NCI-H510A (cell line): Measurements from ENCODE around the gene C2orf68.
A peak's percentile ranks its signal among the peaks of the same experiment; 100 is the strongest.
"Not testable (repeated sequence)": the region's sequence is repeated elsewhere in the genome, so short reads cannot be mapped to it uniquely, and the experiment has no call there.

Source experiments
- DNase-seq: peaks from one replicate; lab custom pipeline; 2025; lab: John Stamatoyannopoulos, UW

Gene C2orf68

DNA sequence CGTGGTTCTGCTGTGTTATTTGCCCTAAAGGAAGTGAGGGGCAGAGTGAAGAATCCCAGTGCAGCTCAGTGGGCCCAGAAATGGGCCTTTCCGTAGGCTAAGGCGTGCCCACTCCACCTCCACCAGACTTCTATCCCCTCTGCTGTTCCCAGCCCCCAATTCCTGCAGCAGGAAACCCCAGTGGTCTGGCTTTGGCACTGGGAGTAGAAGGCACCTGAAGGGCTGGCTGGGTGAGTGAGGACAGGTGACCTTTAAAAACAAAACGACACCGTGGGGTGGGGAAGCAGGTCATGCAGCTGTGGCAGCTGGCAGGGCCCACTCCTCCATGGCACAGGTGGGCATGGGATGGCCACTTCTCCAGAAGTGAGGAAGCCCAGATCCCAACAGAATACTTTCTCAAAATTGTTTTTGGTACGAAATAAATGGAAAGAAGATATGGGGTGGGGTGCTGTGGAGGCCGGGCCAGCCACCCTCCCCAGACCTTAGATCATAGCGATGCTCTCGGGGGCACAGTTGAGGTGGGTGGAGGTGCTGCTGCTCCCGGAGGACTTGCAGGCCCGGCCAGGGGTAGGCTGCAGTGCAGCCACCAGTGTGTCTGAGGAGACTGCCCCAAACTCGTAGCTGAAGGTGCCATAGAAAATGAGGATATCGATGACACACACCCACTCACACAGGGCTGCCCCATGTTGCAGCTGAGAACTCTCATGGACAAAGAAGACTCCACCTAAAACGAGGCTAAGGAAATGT is 13.1 kb downstream of the C2orf68 start:
- no peak for DNase-seq

DNA sequence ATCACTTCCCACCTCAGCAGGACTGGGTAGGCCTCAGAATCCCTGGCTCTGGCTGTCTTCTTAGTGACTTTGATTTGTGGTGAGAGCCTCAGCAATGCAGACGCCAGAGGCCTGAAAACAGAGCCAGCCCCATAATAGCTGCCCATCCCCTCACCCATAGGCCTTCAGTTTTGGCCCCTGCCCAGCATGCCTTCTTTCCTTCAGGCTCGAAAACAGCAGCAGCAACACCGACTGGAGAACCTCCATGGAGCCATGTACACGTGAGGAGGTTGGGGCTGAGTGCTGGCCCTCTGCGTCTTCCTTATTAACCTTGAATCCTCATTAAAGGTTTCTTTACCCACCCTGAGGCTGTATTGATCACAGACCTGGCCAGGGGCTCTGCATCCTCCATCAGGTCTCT is 14.6 kb downstream of the C2orf68 start:
- no peak for DNase-seq

DNA sequence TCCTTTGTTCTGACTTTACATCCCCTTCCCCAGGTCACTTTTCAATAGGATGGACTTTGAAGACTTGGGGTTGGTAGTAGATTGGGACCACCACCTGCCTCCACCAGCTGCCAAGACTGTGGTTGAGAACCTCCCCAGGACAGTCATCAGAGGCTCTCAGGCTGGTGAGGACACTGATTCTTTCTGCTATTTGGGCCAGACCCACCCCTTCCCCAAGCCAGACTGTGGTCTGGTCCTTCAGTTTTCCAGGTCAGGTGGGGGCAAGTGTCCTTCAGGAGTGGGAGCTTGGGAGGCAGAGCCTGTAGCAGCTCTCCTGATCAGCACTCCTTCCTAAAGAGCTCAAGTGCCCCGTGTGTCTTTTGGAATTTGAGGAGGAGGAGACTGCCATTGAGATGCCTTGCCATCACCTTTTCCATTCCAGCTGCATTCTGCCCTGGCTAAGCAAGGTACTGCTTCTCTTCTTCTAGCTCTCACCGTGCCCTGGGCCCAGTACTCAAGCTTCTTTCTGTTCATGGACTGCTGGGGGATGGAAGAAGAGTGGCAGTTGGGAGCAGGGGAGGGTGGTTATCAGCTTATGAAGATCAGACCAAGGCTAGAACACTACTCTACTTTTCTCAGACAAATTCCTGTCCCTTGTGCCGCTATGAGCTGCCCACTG is 15.3 kb downstream of the C2orf68 start:
- DNase-seq, result no peak

DNA sequence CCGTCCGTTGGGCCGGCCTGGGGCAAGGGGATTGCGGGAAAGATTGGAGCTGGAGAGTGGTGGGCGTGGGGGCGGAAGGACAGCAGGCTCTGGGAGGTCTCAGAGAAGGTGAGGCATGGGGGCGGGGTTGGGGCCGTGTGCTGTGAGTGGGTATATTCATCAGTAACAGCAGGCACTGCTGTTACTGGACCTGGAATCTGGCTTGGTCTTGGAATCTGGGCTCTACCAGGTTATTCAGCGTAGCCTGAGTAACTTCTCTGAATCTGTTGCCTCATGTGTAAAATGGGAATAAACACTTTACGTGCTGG is 15.9 kb downstream of the C2orf68 start:
- DNase-seq, result no peak

DNA sequence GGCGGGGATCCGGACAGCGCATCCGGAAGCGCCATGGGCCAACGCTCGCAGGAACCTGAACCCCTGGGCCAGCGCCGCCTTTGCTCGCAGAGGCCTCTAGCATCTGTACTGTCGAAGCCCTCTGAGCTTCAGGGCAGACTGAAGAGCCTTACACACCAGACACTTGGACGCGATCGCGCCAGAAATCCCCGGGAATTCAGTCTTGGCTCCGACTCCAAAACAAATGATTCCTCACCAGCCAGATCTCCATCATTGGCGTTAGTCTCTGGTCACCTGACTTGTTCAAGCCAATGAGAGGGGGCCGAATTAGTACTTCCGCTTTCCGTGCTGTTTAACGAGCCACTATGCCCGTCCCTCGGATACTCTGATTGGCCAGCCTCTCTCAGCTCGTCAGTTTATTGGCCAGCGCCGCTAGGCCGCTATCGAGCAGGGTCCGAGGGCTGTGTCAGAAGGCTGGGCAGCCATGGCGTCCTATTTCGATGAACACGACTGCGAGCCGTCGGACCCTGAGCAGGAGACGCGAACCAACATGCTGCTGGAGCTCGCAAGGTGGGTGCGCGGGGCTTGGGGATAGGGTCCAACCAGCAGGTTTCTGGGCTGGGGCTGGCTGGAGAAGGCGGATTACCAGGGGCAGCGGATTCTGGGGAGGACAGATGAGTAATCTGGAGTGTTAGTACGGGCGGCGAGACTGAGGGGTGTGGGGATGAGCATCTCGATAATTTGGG is 16.4 kb downstream of the C2orf68 start, which contains the start of gene RNF181:
TSS of gene RNF181 (plus strand) at position 445 of the 725 bp plus-strand sequence. CDS start at position 464, 19 bp downstream.
- peak; percentile 94 for DNase-seq

DNA sequence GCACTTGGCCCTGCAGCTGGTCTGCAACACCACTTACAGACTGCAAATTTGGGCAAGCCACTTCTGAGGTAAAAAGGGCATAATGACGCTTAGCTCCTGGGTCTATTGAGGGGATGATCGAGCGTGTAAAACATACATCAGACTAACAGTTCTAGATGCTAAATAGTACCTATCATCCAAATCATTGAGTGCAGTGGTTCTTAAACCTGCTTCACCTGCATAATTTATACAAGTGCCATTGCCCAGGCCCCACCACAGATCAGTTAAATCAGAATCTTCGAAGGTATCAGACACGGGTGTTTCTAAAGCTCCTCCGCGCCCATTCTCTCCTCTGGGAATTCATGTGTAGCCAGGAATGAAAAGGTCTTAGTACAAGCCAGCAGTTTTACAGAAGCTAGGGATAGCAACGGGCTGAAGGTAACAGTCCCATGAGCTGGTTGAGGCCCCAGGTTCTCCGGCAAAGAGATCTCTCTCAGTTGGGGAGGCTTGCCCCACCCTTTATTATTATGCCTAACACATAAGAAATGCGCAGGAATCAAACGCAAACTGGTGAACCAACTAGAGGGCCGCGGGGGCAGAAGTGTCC is 17.1 kb downstream of the C2orf68 start:
- no peak for DNase-seq

DNA sequence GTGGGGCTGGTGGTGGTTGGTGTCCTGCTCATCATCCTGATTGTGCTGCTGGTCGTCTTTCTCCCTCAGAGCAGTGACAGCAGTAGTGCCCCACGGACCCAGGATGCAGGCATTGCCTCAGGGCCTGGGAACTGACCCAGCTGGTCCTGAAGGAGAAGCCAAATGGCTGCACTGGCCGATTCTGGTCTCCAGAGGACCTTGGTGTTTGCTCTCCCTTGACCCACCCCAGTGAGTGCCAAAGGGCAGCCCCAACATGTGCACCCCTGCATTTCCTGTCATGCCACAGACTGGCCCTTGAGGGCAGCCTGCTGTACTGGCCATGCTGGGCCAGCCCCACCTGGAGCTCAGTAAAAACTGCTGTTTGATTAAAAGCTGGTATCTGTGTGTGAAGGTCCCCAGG is 18.8 kb downstream of the C2orf68 start:
- no peak for DNase-seq

DNA sequence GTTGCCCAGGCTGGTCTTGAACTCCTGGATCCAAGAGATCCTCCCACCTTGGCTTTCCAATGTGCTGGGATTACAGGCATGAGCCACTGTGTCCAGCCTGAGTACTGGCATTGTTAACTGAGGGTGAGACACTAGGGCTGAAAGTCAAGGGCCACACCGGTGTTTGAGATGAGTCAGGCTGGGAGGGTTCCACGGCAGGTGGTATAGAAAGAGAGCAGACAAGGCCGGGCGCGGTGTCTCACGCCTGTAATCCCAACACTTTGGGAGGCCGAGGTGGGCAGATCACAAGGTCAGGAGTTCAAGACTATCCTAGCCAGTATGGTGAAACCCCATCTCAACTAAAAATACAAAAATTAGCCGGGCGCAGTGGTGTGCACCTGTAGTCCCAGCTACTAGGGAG is 19.6 kb downstream of the C2orf68 start:
- DNase-seq, result not testable (repeated sequence)

DNA sequence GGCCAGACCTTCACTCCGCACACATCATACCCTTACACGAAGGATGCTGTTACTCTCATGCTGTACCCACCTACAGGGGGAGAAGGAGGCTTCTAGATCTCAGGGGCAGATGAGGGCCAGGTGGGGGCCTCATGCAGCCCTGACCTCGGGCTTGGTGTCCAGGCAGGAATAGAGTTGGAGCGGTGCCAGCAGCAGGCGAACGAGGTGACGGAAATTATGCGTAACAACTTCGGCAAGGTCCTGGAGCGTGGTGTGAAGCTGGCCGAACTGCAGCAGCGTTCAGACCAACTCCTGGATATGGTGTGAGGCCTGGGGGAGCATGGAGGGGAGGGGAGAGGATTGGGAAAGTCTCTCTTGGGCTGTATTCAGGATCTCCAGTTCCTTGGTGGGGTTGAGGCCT is 20.3 kb downstream of the C2orf68 start:
- DNase-seq, result no peak

DNA sequence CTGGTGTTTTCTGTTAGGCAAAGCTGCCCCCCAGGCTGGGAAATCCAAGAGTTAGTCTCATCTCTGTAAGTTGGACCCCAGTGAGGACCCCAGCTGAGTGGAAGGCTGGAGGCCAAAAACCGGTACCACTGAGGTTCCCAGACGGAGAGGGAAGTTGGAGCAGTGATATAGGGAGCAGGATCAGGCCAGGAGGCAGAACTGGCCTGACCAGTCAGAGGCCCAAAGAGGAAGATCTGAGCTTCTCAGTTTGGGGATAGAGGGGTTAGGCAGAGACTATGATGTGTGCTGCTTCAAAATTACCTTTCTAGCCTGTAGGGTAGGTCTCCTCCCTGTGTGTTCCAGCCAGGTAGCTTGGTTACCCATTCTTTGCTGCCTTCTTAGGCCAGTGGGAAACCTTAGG is 20.9 kb downstream of the C2orf68 start:
- DNase-seq, result no peak

DNA sequence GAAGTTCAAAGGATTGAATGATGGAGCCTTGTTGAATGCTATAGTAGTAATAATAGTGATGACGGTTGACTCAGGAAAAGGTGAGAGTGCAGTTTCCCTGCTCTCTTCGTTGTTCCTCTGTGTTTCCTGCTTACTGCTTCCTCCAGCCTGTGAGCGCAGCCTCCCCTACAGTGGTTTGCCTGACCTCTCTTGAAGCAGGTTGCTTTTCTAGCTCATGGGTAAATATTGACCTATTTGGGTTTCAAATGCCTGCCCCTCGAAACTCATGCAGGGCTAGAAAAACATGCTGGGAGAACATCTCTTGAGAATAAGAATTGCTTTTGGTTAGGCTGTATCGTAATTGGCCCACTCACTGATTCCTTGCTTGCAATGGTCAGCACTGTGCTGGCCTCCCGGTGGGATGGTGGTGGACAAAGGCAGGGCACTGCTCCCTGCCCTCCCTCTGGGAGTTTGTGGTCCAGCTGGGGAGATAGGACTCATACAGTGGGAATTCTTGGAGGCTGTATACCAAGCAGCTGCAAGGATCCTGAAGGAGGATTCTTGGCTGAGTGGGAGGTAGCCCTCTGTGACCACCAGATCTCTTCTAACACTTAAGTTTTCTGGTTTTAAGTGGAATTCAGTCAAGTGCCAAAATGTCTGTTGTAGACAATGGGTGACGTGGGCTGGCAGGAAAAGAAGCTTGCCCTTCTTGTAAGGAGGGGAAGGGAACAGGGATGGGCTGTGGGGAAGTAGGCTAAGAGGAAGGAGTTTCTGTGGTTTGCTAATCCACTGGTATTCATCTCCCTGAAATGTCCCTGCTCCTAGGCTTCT is 21.7 kb downstream of the C2orf68 start:
- DNase-seq, result peak; percentile 70

DNA sequence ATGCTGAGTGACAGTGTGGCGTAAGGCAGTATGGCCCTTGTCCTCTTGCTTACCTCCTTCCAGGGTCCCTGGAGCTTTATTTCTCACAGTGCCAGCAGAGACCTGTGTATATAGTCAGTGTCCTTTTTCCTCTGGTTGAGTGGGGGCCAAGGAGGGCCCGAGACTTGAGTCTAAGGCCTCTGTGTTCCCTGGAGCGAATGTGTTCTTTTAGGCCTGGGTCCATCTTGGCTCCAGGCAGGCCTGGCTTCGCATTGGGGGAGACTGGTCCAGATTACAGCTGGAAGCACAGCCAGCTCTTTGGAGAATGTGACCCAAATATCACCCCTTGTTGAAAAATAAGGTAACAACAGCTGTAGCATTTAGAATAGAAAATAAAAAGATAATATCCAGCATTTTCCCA is 22.7 kb downstream of the C2orf68 start:
- DNase-seq, result no peak

DNA sequence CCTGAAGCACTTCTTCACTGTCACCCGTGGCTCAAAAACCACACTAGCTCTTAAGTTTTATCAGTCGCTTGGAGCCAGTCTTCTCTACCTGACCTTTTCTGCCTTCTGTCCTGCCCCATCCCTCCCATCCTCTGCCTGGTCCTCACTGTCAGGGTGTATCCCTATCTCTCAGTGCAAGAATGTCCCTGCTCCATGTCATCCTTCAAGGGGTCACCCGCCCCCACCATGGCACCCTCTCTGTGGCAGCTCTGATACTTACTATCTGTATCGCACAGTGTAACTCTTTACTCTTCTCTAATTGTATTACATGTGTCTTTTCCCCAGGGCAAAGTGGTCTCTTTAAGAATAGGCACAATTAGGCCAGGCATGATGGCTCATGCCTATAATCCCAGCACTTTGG is 23.2 kb downstream of the C2orf68 start:
- no peak for DNase-seq

DNA sequence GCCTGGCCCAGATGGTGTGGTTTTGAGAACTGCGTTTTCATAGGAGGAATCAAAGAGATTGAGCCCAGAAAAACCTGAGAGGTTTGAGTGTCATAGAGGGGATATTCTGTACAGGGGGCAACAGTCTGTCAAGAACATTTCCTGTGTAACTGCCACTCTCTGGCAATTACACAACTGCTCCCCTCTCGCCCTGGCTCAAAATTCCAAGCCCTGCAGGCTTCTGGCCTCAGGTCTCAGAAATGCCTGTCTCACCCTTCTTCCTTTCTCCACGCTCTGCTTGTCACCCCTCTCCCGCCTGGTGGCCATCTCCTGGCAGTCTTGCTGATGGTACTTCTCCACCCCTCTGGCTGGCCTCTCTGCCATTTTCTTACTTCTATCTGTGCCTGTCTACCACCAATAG is 23.6 kb downstream of the C2orf68 start:
- no peak for DNase-seq

DNA sequence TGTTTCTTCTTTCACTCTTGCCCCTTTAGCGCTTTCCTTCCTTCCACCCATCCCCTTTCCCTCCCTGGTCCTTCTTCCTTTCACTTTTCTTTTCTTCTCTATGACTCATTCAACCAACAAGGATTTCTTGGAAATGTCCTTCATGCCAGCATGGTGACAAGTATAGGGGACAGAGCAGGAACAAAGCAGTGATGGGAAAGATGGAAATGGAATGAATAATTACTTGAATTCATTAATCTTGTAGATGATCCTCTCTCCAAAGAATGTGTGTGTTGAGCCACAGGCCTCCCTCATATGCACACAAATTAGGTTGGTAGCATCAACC is 26.1 kb downstream of the C2orf68 start:
- no peak for DNase-seq

DNA sequence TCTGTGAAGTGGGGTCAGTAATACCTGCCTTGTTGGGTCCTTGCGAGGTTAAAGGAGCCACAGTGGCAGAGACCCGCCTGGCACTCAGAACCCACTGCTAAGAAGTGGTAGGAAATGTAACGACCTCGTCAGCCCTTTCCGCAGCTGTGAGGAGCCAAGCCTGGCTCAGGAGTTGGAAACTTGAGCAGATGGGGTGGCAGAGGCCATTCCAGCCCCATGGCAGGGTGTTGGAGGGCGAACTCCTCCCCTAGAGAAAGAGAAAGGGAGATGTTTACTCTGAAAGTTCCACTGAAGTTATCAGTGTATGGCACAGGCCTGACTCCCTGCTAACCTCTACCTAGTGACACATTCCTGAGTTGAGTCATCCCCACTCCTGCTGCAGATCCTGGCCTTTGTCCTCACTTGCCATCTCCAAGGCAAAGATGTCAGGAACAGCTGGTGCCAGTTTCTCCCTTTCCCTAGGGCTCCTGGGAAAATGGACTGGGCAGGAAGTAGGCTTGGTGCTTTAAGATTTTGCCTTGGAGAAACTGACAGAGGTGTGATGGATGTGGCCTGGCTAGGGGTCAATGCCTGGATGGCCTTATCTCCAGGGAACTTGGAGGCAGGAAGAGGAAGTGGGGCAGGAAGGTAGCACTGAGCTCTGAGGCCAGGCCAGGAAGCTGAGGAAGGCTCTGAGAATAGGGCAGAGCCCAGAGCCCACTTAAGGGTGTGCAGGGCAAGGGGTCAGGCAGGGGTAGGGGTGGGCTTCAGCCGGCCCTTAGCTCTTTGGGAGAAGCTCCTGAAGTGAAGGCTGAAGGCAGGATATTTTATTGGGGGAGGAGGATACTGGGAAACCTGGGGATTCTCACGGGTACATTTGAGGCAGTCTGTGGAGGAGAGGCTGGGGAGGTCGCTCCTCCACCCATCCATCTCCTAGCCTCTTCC is 26.7 kb downstream of the C2orf68 start:
- DNase-seq, result no peak

DNA sequence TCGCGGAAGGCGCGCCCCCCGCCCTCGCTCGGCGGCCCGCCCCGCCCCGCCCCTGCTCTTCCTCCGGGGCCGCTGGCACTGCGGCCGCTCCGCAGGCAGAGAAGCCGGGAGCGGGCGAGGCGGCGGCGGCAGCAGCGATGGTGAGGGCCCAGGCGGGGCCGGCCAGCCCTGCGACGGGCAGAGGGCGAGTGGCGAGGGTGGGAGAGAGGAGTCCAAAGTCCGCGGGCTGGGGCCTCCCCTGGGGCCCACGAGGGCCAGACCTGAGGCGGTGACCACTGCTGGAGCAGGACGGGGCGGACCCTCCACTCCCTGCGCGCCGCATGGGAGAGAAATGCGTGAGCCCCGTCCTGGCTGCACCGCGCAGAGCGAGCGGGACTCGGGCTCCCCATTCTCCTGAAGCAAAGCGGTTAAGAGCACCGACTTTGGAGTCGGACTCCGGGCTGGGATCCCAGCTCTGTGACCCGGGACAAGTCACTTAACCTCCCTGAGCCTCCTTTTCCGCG is 27.5 kb downstream of the C2orf68 start, which contains the start of gene VAMP5:
TSS of gene VAMP5 (plus strand) at position 78 of the 503 bp plus-strand sequence. CDS start at position 138, 60 bp downstream.
- DNase-seq, result no peak

DNA sequence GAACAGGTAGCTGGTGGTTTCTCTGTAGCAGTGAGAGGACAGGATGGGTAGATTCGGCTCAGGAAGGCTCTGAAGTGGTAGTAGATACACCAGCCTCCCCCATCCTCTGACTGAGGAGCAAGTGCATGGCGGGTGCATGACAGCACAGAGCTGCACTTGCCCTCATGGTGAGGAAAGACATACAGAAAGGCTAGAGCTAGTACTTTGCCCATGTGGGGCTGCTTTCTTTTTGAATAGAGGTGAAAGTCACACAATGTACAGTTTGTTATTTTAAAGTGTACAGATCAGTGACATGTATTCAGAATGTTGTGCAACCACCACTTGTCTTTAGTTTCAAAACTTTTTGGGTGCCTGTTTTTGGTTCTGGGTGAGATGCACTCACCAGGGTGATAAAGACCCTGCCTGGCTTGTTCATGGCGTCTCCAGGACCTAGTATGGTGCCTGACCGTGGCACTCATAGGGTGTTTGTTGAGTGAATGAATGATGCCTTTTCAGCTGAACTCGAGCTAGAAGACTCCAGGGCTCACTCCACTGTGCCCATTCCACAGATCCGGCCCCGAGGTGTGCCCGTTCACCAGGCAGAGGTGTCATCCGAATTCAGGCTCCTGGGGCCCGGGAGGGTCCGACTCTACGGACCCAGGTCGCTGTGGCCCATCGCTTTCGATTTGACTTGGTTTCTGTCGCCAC is 28.1 kb downstream of the C2orf68 start:
- DNase-seq, result no peak

DNA sequence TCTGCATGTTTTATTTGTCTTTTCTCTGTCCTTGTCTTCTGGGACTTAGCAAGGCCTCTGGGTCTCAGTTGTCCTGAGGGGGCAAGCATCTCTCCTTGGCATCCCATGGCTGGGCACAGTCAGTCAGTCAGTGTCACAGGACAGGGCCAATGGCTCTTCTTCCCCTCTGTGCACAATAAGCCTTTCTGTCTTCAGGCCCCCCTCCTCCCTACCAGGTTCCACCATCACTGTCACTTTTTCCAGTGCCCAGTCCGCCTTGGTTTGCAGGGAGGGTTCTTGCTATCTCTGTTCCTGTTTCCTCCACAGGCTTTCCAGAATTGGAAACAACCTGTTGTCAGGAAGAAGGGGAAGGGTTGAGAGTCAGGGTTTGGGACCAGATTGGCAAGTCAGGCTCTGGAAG is 29.4 kb downstream of the C2orf68 start:
- DNase-seq, result no peak

DNA sequence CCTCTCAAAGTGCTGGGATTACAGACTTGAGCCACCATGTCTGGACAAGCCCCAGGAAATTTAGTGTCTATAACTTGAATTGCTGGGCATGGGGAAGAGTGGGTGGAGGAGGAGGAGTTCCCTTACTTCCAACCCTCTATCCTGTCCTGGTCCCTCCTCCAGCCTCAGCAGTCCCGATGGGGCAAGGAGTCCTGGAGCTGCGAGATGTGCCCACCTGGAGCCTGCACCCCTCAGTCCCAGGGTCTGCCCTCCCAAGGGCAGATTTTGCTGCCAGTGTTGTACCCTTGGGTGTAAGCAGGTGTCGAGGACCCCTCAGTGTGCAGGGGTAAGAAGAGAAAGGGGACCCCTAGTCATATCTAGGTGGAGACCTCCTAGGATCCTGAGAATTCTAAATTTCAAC is 31.7 kb downstream of the C2orf68 start:
- DNase-seq, result no peak
